Measurements from ENCODE around the gene RIMBP3C. TPM values are rescaled to one million over a fixed set of nuclear protein-coding genes. Genes with fewer than 3 reads are reported as not detected.
"Not testable (repeated sequence)": the region's sequence is repeated elsewhere in the genome, so short reads cannot be mapped to it uniquely, and the experiment has no call there.

RIMBP3C gene
- total RNA-seq, 1 experiment from 2014 or later = 1.8 TPM

- DNase-seq (ENCODE audit: low read depth) = not testable (repeated sequence)
Observed at GRCh38 chr22:21526705-21527500, 24.4 kb downstream of the RIMBP3C start.

- DNase-seq (ENCODE audit: low read depth) = not testable (repeated sequence)
Observed at GRCh38 chr22:21516970-21517764, 34.1 kb downstream of the RIMBP3C start.

- not testable (repeated sequence) for DNase-seq (ENCODE audit: low read depth)
Observed at GRCh38 chr22:21516522-21516921, 34.7 kb downstream of the RIMBP3C start.

GRCh38 chr22:21515234-21515633, 36.0 kb downstream of the RIMBP3C start:
- not testable (repeated sequence) for DNase-seq (ENCODE audit: low read depth)

GRCh38 chr22:21514117-21514516, 37.1 kb downstream of the RIMBP3C start:
- DNase-seq (ENCODE audit: low read depth) = not testable (repeated sequence)

GRCh38 chr22:21512022-21512421, 39.2 kb downstream of the RIMBP3C start:
- not testable (repeated sequence) for DNase-seq (ENCODE audit: low read depth)

GRCh38 chr22:21510397-21510796, 40.9 kb downstream of the RIMBP3C start:
- DNase-seq (ENCODE audit: low read depth) = not testable (repeated sequence)

GRCh38 chr22:21499623-21500506, 51.4 kb downstream of the RIMBP3C start:
- not testable (repeated sequence) for DNase-seq (ENCODE audit: low read depth)

- DNase-seq (ENCODE audit: low read depth) = not testable (repeated sequence)
Observed at GRCh38 chr22:21498489-21498888, 52.8 kb downstream of the RIMBP3C start.

- DNase-seq (ENCODE audit: low read depth) = not testable (repeated sequence)
Observed at GRCh38 chr22:21497984-21498383, 53.3 kb downstream of the RIMBP3C start.

Other genes starting within 250 kb of the RIMBP3C start
- gene RIMBP3B, start 167.7 kb downstream of the RIMBP3C start, total RNA-seq (2014; rRNA removed) = 0.64 and 0.98 TPM in 2 replicates
- gene HIC2, start 134.1 kb downstream of the RIMBP3C start, total RNA-seq (2014; rRNA removed) = 2.1 and 2.8 TPM in 2 replicates
- gene TMEM191C, start 84.1 kb downstream of the RIMBP3C start, total RNA-seq (2014; rRNA removed) = 0.32 and 0.69 TPM in 2 replicates
- gene UBE2L3, start 16.3 kb upstream of the RIMBP3C start, total RNA-seq (2014; rRNA removed) = 80.3 and 83.1 TPM in 2 replicates
- 39.6 and 49.2 TPM in 2 replicates for gene YDJC, start 78.6 kb upstream of the RIMBP3C start, total RNA-seq (2014; rRNA removed)
- gene CCDC116, start 81.3 kb upstream of the RIMBP3C start, total RNA-seq (2014; rRNA removed) = 0.06 and 0.26 TPM in 2 replicates
- 40.5 and 49.7 TPM in 2 replicates for gene SDF2L1, start 90.8 kb upstream of the RIMBP3C start, total RNA-seq (2014; rRNA removed)
- gene PPIL2, start 114.6 kb upstream of the RIMBP3C start, total RNA-seq (2014; rRNA removed) = 27.8 and 29.6 TPM in 2 replicates
- 0.38 and 0.80 TPM in 2 replicates for gene YPEL1, start 184.3 kb upstream of the RIMBP3C start, total RNA-seq (2014; rRNA removed)

Measured in LHCN-M2 (cell line).